ENCODE measurements around the gene GRIN2D.

GRIN2D gene

DNA sequence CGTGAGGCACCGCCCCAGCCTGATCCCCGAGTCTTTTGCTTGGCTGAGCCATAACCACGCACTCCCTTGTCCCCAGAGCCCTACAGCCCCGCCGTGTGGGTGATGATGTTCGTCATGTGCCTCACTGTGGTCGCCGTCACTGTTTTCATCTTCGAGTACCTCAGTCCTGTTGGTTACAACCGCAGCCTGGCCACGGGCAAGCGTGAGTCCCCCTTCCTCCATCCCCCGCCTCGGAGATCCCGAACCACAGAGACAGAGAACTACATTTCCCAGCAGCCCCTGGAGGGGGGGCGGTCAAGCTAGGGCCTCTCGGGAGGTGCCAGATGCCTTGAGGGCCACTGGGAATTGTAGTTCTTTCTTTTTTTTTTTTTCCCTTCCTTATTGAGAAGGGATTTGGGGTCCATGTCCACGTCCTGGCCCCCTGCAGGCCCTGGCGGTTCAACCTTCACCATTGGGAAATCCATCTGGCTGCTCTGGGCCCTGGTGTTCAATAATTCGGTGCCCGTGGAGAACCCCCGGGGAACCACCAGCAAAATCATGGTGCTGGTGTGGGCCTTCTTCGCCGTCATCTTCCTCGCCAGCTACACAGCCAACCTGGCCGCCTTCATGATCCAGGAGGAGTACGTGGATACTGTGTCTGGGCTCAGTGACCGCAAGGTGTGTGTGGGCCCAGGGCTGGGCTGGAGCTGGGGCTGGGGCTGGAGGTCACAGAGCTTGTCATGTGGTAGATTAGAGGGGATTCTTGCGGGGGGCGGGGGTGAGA, 25.9 kb downstream of the GRIN2D start:
- in situ Hi-C loops (cut with HindIII; ENCODE audit: low pct_ligation_motif_present, low pct_unique_long_range_greater_than_20kb, low sequenced_read_pairs) = no loop called here

DNA sequence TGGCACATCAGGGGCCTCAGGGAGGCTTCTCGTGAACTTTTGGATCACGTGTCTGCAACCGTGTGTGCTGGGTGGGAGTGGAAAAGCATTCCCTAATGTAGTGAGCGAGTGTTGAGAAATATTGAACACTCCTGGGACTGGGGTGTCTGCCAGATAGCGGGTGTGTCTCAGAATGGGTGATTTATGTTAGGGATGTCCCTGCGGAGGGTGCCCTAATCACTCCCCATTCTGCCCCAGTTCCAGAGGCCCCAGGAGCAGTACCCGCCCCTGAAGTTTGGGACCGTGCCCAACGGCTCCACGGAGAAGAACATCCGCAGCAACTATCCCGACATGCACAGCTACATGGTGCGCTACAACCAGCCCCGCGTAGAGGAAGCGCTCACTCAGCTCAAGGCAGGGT, 28.1 kb downstream of the GRIN2D start:
- in situ Hi-C loops (cut with HindIII; ENCODE audit: low pct_ligation_motif_present, low pct_unique_long_range_greater_than_20kb, low sequenced_read_pairs) = no loop called here
- DNase-seq = no peak

More for the DNA sequence above, 25.9 kb downstream of the GRIN2D start:
- DNase-seq = no peak

DNA sequence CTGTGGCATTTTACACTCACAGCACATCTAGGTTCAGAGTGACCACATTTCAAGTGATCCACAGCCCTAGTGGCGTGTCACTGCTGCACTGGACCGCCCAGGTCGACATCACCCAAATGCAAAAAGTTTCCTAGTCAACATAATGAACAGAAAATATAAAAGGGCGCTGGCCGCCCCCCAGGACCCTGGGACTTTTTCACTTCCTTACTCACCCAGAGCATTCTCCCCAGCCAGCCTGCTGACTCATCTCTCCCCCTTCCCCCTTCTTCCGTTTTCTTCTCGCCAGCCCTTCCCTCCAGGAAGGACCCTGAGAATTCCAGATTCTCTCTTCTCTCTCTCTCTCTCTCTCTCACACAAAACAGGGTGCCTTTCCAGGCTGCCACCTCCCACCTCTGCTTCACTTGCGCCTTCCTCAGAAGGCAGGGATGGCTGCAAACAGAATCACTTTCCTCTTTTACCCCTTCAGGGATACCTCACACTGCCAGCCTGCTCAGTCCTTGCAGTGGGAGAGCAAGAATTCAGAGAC, 31.3 kb downstream of the GRIN2D start:
- in situ Hi-C loops (cut with HindIII; ENCODE audit: low pct_ligation_motif_present, low pct_unique_long_range_greater_than_20kb, low sequenced_read_pairs) = no loop called here
- peak; percentile 57 for DNase-seq

DNA sequence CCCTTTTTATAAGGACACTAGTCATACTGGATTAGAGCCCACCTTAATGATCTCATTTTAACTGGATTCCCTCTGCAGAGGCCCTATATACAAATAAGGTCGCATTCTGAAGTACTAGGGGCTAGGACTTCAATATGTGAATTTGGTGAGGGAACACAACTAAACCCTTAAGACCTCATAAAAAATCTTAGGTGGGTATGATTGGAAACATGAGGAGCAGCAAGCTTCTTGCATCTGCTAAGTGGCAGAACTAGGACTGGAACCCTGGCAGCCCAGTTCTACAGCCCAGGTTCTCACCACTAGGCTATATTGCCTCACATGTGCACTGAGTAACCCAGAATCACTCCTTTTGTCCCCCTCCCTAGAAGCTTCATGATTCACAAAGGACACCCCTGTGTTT, 35.2 kb downstream of the GRIN2D start:
- no peak for DNase-seq
- in situ Hi-C loops (cut with HindIII; ENCODE audit: low pct_ligation_motif_present, low pct_unique_long_range_greater_than_20kb, low sequenced_read_pairs) = no loop called here

DNA sequence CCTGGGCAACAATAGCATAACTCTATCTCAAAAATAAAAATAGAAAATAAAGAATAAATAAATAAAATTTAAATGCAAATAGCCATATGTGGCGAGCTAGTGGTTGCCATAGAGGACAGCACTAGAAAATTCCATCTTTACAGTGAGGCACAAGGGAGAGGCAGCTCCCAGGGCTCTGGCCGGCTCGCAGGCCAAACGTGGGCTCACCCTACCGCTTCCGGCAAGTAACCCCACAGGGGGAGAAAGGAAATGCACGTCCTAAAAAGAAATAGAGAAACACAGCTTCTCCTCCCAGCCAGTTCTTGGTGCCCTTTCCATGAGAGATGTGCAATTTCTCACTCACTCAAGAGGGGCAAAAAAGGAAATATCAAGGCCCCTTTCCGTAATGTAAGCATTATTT, 39.9 kb downstream of the GRIN2D start:
- DNase-seq = no peak
- in situ Hi-C loops (cut with HindIII; ENCODE audit: low pct_ligation_motif_present, low pct_unique_long_range_greater_than_20kb, low sequenced_read_pairs) = no loop called here

DNA sequence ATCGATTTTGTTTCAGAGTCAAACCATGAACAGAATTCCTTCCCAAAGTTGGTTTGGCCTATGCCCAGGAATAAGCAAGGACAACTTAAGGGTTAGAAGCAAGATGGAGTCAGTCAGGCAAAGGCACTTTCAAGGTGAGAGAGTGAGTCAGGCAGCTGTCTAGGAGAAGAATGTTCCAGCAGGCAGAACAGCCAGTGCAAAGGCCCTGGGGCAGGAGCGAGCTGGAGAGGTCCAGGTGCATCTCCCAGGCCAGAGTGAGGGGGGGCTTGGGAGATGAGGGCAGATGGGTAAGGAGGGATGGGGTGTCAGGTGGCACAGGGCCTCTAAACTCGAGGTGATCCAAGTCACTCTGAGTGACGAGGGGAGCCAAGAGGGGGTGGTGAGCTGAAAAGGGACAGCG, 43.1 kb downstream of the GRIN2D start:
- in situ Hi-C loops (cut with HindIII; ENCODE audit: low pct_ligation_motif_present, low pct_unique_long_range_greater_than_20kb, low sequenced_read_pairs) = no loop called here
- DNase-seq = no peak

DNA sequence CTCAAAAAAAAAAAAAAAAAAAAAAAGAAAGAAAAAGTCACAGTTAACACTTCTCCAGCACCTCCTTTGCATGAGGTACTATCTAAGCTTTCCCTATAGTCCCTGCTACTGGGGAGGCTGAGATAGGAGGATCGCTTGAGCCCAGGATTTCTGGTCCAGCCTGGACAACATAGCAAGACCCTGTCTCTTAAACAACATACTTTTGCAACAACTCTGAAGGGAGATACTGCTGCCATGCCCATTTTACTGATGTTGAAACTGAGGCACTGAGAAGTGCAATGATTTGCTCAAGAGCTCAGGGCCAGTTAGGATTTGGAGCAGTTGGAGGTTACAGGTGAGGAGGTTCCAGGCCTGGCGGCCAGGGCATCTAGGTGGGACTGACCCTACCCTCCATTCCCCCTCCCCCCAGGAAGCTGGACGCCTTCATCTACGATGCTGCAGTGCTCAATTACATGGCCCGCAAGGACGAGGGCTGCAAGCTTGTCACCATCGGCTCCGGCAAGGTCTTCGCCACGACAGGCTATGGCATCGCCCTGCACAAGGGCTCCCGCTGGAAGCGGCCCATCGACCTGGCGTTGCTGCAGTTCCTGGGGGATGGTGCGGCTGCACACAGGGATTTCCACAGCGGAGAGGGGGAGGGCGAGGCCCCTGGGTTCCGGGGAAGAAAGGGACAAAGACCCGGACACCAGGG, 48.0 kb downstream of the GRIN2D start:
- DNase-seq = no peak
- in situ Hi-C loops (cut with HindIII; ENCODE audit: low pct_ligation_motif_present, low pct_unique_long_range_greater_than_20kb, low sequenced_read_pairs) = no loop called here

DNA sequence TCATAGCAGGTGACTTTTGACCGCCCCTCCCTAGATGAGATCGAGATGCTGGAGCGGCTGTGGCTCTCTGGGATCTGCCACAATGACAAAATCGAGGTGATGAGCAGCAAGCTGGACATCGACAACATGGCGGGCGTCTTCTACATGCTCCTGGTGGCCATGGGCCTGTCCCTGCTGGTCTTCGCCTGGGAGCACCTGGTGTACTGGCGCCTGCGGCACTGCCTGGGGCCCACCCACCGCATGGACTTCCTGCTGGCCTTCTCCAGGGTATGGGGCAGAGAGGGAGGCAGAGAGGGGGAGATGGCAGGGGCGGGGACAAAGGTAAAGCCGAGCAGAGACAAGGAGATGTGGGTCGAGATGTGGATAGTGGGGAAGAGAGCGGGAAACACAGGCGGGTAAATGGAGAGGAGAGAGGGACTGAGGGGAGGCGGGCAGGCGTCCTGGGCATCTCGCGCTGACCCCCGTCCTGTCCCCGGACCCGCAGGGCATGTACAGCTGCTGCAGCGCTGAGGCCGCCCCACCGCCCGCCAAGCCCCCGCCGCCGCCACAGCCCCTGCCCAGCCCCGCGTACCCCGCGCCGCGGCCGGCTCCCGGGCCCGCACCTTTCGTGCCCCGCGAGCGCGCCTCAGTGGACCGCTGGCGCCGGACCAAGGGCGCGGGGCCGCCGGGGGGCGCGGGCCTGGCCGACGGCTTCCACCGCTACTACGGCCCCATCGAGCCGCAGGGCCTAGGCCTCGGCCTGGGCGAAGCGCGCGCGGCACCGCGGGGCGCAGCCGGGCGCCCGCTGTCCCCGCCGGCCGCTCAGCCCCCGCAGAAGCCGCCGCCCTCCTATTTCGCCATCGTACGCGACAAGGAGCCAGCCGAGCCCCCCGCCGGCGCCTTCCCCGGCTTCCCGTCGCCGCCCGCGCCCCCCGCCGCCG, 48.9 kb downstream of the GRIN2D start:
- in situ Hi-C loops (cut with HindIII; ENCODE audit: low pct_ligation_motif_present, low pct_unique_long_range_greater_than_20kb, low sequenced_read_pairs) = no loop called here
- no peak for DNase-seq

DNA sequence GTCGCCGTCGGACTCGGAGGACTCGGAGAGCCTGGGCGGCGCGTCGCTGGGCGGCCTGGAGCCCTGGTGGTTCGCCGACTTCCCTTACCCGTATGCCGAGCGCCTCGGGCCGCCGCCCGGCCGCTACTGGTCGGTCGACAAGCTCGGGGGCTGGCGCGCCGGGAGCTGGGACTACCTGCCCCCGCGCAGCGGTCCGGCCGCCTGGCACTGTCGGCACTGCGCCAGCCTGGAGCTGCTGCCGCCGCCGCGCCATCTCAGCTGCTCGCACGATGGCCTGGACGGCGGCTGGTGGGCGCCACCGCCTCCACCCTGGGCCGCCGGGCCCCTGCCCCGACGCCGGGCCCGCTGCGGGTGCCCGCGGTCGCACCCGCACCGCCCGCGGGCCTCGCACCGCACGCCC, 49.8 kb downstream of the GRIN2D start:
- no peak for DNase-seq
- in situ Hi-C loops (cut with HindIII; ENCODE audit: low pct_ligation_motif_present, low pct_unique_long_range_greater_than_20kb, low sequenced_read_pairs) = no loop called here
